A673 (cell line): ENCODE results near the gene MVP.

Experiments used
- EZH2 ChIP-seq: fragments of 200-600 bp; sonication (generic); IDR thresholded peaks from 2 replicates; pipeline ENCODE4 v1.6.1; 2017; ENCODE audit warnings: borderline replicate concordance, low read depth, mild to moderate bottlenecking, mixed read lengths, antibody characterized with exemption, low read length; ENCODE audit not compliant: poor library complexity, severe bottlenecking
- TF ChIP-seq, protein P1 (sequence below): fragments of 300-800, 200-600 bp; sonication (generic); conservative IDR thresholded peaks from 2 replicates; pipeline ENCODE4 v1.5.1; 2017; ENCODE audit warnings: low read depth, mild to moderate bottlenecking, antibody characterized with exemption, low read length, moderate library complexity, mixed read lengths

DNA sequence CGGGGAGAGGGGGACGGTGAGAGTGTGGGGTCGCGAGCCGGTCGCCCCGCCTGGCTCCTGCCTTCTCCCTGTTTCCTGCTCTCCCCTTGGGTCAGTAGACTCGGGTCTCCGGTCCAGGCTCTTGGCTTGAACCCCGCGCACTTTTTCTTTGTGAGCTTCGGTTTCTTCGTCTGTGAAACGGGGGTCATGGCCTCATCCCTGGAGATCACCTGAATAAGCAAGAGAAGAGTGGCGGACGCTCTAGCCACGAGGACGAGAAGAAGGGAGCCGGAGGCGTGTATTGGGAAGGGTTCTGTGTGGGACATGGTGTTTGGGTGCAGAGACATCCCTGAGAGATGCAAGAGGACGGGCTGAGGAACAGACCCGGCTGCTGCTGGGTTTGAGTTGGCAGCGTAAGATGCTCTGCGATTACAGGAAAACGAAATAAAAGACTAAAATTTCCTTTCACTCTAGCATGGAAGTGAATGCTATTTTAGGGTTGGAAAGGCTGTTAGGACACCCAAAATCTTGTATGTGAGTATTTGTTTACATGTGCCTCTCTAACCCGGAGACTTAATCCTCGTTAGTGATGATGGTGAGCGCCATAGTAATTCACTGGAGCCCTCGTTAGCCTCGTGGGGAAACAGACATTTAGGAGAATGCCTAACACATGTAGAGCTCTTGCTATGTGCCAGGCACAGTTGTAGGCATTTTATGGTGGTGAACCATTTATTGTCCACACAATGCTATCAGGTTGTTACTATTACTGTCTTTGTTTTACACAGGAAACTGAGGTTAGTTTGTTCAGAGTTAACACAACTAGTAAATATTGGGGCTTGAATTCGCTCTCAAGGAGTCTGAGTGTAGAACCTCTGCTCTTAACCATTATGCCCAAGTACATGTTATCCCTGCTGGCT, 29.1 kb upstream of the MVP start:
- TF ChIP-seq, protein P1, sequence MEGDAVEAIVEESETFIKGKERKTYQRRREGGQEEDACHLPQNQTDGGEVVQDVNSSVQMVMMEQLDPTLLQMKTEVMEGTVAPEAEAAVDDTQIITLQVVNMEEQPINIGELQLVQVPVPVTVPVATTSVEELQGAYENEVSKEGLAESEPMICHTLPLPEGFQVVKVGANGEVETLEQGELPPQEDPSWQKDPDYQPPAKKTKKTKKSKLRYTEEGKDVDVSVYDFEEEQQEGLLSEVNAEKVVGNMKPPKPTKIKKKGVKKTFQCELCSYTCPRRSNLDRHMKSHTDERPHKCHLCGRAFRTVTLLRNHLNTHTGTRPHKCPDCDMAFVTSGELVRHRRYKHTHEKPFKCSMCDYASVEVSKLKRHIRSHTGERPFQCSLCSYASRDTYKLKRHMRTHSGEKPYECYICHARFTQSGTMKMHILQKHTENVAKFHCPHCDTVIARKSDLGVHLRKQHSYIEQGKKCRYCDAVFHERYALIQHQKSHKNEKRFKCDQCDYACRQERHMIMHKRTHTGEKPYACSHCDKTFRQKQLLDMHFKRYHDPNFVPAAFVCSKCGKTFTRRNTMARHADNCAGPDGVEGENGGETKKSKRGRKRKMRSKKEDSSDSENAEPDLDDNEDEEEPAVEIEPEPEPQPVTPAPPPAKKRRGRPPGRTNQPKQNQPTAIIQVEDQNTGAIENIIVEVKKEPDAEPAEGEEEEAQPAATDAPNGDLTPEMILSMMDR: no peak
- no peak for TF ChIP-seq EZH2
